Measurements from ENCODE around the gene DCAF10.
"Not testable (repeated sequence)": the region's sequence is repeated elsewhere in the genome, so short reads cannot be mapped to it uniquely, and the experiment has no call there.

DCAF10 gene

GRCh38 chr9:37792122-37792521 lies 8.5 kb upstream of the DCAF10 start:
- DNase-seq (ENCODE audit: low read depth), result no peak

- DNase-seq (ENCODE audit: low read depth), result no peak
Measured at GRCh38 chr9:37796232-37796631, 4.4 kb upstream of the DCAF10 start.

- no peak for DNase-seq (ENCODE audit: low read depth)
Measured at GRCh38 chr9:37798677-37799076, 1.9 kb upstream of the DCAF10 start.

DNA sequence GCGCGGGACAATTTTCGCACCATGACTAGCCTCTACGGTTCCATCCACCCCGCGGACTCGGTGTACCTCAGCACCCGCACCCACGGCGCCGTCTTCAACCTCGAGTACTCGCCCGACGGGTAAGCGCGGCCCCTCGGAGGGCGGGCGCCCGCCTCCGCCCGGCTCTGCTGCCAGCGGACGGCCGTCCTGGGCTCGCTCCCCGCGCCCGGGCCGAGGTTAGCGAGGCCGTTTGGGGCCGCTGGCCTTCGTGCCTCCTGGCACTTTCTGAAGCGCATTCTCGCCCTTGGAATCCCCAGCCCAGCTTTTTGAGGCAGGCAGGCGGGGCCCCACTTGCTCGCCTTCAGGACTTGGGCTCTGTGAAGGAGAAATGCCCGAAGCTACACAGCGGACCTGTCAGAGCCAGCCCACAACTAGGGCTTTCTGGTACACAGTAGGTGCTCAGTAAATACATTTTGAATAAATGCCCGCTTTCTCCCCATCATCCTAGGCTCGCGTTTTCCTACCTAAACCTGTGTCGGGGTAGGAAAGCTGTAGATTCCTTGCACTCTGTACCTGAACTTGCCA lies 772 bp downstream of the DCAF10 start:
- DNase-seq (ENCODE audit: low read depth), result no peak

DNA sequence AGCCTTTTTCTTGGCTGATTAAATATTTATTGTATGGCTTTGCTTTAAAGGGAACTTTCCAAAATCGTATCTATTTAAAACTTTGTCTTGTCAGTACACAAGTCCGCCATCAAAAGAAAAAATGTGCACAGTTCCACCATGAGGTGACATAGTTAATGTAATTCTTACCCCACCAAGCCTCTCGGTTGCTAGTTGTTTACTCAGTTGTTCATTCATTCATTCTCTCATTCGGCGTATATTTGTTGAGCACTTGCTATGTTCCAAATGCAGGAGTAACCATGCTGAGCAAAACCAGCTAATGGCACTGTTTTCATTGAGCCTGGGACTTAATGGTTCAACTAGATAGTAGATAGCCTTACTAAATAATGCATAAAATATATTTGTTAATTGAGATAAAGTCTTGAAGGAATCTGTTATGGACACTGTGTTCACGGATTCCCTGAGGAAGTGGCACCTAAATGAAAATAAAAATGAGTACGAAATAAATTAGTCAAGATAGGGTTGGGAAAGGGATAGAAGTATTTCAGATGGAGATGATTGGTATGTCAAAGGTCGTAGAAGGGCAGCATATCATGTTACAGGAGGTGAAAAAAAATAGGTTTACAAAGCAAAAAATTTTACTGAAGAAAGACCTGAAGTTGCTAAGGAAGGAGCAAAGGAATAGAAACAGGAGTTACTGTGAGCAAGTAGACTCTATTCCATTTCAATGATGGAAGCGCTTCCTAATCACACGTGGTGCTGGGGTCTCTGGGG lies 1.5 kb downstream of the DCAF10 start:
- DNase-seq (ENCODE audit: low read depth), result no peak

- no peak for DNase-seq (ENCODE audit: low read depth)
Measured at GRCh38 chr9:37806271-37806670, 5.7 kb downstream of the DCAF10 start.

GRCh38 chr9:37809676-37810075 lies 9.1 kb downstream of the DCAF10 start:
- DNase-seq (ENCODE audit: low read depth), result not testable (repeated sequence)

- DNase-seq (ENCODE audit: low read depth), result no peak
Measured at GRCh38 chr9:37811906-37812476, 11.4 kb downstream of the DCAF10 start.

DNA sequence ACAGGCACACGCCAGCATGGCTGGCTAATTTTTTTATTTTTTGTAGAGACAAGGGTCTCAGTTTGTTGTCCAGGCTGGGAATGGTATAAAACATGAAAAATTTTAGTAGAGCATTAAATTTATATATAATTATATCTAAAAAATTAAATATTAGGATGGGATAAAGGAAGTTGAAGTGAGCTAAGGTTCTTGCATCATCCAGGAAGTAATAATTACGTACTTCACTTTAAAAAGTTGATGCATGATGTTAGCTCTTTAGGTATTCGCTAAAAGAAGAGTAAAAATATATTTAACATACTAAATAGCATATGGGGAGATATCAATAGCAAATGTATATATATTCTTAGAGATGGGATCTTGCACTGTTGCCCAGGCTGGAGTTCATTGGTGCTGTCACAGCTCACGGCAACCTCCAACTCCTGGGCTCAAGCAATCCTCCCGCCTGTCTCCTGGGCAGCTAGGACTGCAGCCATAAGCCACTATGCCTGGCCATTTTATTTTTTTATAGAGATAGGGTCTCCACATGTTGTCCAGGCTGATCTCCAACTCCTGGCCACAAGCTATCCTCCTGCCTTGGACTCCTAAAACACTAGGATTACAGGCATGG lies 12.3 kb downstream of the DCAF10 start:
- DNase-seq (ENCODE audit: low read depth), result no peak

DNA sequence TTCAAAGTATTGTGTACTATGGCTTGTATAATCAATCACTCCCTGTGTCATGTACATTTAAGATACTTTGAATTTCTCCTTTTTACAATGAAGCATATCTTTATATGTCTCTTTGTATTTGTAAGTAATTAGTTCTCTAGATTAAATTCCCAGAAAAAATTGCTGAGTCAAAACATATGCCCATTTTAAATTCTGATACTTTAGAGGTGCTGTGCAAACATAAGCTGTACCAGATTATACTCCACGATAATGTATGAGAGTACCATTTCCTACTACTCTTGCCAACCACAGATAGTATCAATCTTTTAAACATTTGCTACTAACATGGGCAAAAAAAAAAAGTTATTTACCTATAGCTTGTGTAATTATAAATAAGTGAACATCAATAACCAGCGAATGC lies 18.3 kb downstream of the DCAF10 start:
- DNase-seq (ENCODE audit: low read depth), result no peak

- DNase-seq (ENCODE audit: low read depth), result no peak
Measured at GRCh38 chr9:37820142-37820541, 19.5 kb downstream of the DCAF10 start.

DNA sequence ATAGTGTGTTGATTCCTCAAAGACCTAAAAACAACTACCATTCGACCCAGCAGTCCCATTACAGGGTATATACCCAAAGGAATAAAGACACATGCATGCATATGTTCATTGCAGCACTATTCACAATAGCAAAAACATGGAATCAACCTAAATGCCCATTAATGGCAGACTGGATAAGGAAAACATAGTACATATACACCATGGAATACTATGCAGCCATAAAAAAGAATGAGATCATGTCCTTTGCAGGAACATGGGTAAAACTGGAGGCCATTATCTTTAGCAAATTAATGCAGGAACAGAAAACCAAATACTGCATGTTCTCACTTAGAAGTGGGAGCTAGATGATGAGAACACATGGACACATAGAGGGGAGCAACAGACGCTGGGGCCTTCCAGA lies 24.6 kb downstream of the DCAF10 start:
- DNase-seq (ENCODE audit: low read depth), result not testable (repeated sequence)

- no peak for DNase-seq (ENCODE audit: low read depth)
Measured at GRCh38 chr9:37827483-37828165, 27.0 kb downstream of the DCAF10 start.

GRCh38 chr9:37835821-37836220 lies 35.2 kb downstream of the DCAF10 start:
- no peak for DNase-seq (ENCODE audit: low read depth)

DNA sequence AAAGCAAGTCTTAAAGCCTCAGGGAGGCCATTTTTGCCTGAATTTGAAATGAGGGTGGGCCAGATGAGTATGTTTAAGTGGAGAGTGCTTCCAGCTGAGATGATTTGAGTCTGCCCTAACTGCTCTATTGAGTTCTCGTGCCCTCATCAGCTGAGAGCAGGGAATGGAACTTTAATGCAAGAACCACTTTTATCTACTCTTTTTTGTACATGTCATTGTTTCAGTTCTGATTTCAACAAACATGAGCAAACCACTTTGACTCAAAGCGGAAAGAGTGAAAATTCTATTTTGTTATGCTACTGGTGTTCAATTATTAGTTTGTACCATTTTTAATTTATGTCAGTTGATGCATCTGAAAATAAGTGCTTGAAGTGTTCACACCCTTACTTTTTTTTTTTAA lies 35.8 kb downstream of the DCAF10 start:
- no peak for DNase-seq (ENCODE audit: low read depth)

DNA sequence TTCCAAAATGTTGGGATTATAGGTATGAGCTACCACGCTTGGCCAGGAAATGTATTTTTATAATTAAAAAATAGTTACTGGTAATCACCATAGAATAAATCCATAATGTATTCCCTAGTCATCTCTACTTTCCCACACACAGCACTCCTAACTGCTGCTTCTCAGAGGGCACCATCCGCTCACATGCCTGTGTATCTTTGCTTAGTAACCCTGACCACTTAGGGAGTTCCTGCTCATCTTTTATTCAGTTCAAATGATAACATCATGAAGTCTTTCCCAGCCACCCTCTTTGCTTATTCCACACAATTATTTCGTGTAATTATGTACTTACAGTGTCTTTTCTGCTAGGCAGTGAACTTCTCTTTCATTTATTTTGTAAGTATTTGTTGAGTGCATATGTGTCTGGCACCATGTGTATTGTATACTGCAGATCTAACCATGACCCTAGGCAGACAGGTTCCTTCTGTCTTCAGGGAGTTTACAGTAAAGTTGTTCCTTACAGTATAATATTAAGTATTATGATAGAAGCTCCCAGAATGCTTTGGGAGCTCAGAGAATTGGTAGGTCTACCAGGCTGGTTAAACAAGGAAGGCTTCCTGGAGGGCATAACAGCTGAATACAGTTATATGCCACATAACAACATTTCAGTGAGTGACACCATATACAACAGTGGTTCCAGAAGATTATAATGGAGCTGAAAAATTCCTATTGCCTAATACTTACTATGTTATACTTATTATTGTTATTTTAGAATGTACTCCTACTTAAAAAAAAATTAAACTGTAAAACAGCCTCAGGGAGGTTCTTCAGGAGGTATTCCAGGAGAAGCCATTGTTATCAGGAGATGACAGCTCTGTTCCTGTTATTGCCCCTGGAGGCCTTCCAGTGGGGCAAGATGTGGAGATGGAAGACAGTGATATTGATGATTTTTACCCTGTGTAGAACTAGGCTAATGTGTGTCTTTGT lies 39.2 kb downstream of the DCAF10 start:
- DNase-seq (ENCODE audit: low read depth), result no peak

DNA sequence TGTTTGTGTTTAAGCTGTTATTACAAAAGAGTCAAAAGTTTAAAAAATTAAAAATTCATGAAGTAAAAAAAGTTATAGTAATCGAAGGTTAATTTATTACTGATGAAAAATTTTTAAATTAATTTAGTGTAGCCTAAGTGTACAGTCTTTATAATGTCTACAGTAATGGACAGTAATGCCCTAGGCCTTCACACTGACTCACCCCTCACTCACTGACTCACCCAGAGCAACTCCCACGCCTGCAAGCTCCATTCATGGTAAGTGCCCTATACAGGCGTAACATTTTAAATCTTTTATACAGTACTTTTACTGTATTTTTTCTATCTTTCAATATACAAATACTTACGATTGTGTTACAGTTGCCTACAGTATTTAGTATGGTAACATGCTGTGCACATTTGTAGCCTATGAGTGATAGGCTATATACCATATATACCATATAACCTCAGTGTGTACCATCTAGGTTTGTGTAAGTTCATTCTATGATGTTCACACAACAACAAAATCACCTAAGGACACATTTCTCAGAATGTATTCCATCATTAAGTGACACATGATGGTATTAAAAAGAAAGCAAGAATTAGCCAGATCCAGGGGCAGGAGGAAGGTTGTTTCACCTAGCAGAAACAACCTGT lies 40.1 kb downstream of the DCAF10 start:
- DNase-seq (ENCODE audit: low read depth), result no peak

DNA sequence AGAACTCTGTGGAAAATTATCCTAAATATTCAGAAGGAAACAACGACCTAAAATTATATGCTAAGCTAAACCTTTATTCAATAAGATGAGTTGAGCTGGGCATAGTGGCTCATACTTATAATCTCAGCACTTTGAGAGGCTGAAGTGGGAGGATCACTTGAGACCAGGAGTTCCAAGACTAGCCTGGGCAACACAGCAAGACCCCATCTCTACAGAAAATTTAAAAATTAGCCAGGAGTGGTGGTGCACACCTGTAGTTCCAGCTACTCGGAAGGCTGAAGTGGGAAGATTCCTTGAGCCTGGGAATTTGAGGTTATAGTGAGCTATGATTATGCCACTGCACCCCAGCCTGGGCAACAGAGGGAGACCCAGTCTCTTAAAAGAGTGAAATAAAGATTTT lies 51.6 kb downstream of the DCAF10 start:
- no peak for DNase-seq (ENCODE audit: low read depth)

- DNase-seq (ENCODE audit: low read depth), result no peak
Measured at GRCh38 chr9:37856551-37856950, 56.0 kb downstream of the DCAF10 start.

GRCh38 chr9:37859043-37859442 lies 58.4 kb downstream of the DCAF10 start:
- no peak for DNase-seq (ENCODE audit: low read depth)

GRCh38 chr9:37862530-37862929 lies 61.9 kb downstream of the DCAF10 start:
- no peak for DNase-seq (ENCODE audit: low read depth)

Measured in stimulated activated CD8-positive, alpha-beta memory T cell treated with anti-CD3 and anti-CD28 coated beads, Interleukin-15, amount 100 ng/mL, for 1 hour (primary cell).